Measurements from ENCODE around the gene CHST15. TPM values are rescaled to one million over a fixed set of nuclear protein-coding genes. Genes with fewer than 3 reads are reported as not detected.

Gene CHST15
- total and polyA plus RNA-seq, 4 donors, result 2.9 to 16.5 (median 6.4) TPM

GRCh38 chr10:124019886-124020797 lies 73.3 kb downstream of the CHST15 start:
- Histone ChIP-seq H3K27ac (ENCODE audit: low read depth in 1 of 2, low read length in 2 of 2) (no peak overlapping the region), H3K36me3 (ENCODE audit: control insufficient read depth in 4 of 4, insufficient read depth in 3 of 4, low read depth in 1 of 4, low read length in 3 of 4) (peaks cover 0 to 8% (median 0%) of the 10 kb centered on the region in 4 donors), H3K4me3 (ENCODE audit: low read depth in 1 of 3, low read length in 3 of 3) (no peak overlapping the region), H3K9ac (ENCODE audit: low read depth in 1 of 2, low read length in 2 of 2) (no peak overlapping the region), H3K9me3 (ENCODE audit: control insufficient read depth in 4 of 4, low read length in 3 of 4) (no peaks in the 10 kb centered on the region), H3K4me1 (ENCODE audit: control insufficient read depth in 4 of 4, insufficient read depth in 4 of 4, low read length in 3 of 4) (peaks cover 0 to 6% (median 1%) of the 10 kb centered on the region in 4 donors), H3K27me3 (ENCODE audit: control insufficient read depth in 4 of 4, insufficient read depth in 4 of 4, low read length in 3 of 4) (no peaks in the 10 kb centered on the region)
- TF ChIP-seq RXRA (IDR thresholded peaks at IDR 0.05), result peak in 1 of 2 donors; percentile 12
- TF ChIP-seq ZBTB33 (IDR thresholded peaks at IDR 0.05), result no peak
- no peak for TF ChIP-seq GABPA (IDR thresholded peaks at IDR 0.05 in 1 of 2, conservative IDR thresholded peaks at IDR 0.05 in 1 of 2)
- no peak for TF ChIP-seq MAX (IDR thresholded peaks at IDR 0.05)
- no peak for TF ChIP-seq RAD21 (IDR thresholded peaks at IDR 0.05)
- no peak for TF ChIP-seq CTCF (IDR thresholded peaks at IDR 0.05; ENCODE audit: low read depth, low read length, missing input control)
- TF ChIP-seq HNF4A (conservative IDR thresholded peaks at IDR 0.05), result peak in 1 of 2 donors; percentile 27
- no peak for TF ChIP-seq JUND (IDR thresholded peaks at IDR 0.05)
- WGBS, result 75% methylated on average over 13 of the region's 13 CpGs
- no peak for DNase-seq (ENCODE audit: low spot score)

GRCh38 chr10:124018886-124019525 lies 74.4 kb downstream of the CHST15 start:
- Histone ChIP-seq H3K9ac (ENCODE audit: low read depth in 1 of 2, low read length in 2 of 2) (no peak overlapping the region), H3K4me1 (ENCODE audit: control insufficient read depth in 4 of 4, insufficient read depth in 4 of 4, low read length in 3 of 4) (peaks cover 0 to 6% (median 1%) of the 10 kb centered on the region in 4 donors), H3K36me3 (ENCODE audit: control insufficient read depth in 4 of 4, insufficient read depth in 3 of 4, low read depth in 1 of 4, low read length in 3 of 4) (peaks cover 0 to 8% (median 0%) of the 10 kb centered on the region in 4 donors), H3K27ac (ENCODE audit: low read depth in 1 of 2, low read length in 2 of 2) (no peak overlapping the region), H3K9me3 (ENCODE audit: control insufficient read depth in 4 of 4, low read length in 3 of 4) (no peaks in the 10 kb centered on the region), H3K4me3 (ENCODE audit: low read depth in 1 of 3, low read length in 3 of 3) (no peak overlapping the region), H3K27me3 (ENCODE audit: control insufficient read depth in 4 of 4, insufficient read depth in 4 of 4, low read length in 3 of 4) (no peaks in the 10 kb centered on the region)
- 83% methylated on average over 19 of the region's 19 CpGs for WGBS
- DNase-seq (ENCODE audit: low spot score), result no peak
- TF ChIP-seq CTCF (IDR thresholded peaks at IDR 0.05; ENCODE audit: low read depth, low read length, missing input control) (no peak), SP1 (IDR thresholded peaks at IDR 0.05) (no peak), FOXA1 (IDR thresholded peaks at IDR 0.05) (no peak), FOXA2 (IDR thresholded peaks at IDR 0.05) (no peak), GABPA (IDR thresholded peaks at IDR 0.05 in 1 of 2, conservative IDR thresholded peaks at IDR 0.05 in 1 of 2) (no peak), NR2F2 (IDR thresholded peaks at IDR 0.05) (no peak), RAD21 (IDR thresholded peaks at IDR 0.05) (no peak), HNF4G (IDR thresholded peaks at IDR 0.05) (no peak), ATF3 (IDR thresholded peaks at IDR 0.05) (no peak), MAX (IDR thresholded peaks at IDR 0.05) (no peak), YY1 (IDR thresholded peaks at IDR 0.05) (no peak), REST (IDR thresholded peaks at IDR 0.05) (no peak), RXRA (IDR thresholded peaks at IDR 0.05) (no peak), EGR1 (IDR thresholded peaks at IDR 0.05; ENCODE audit: low read depth in 2 of 2) (no peak), TAF1 (conservative IDR thresholded peaks at IDR 0.05) (no peak), HNF4A (conservative IDR thresholded peaks at IDR 0.05) (no peak)
